Sigmoid colon (tissue), 4 donors: ENCODE results near the gene AGA.

Source experiments
- EP300 ChIP-seq, 4 donors: sonication (generic); formaldehyde crosslinking; IDR thresholded peaks; one replicate each; pipeline ENCODE4 v1.6.1; 2017; ENCODE audit warnings: antibody characterized with exemption in 4 of 4
- POLR2A ChIP-seq, 2 donors: fragments of 450-650 bp; IDR thresholded peaks; one replicate each; pipeline ENCODE4 v1.6.1; 2016; ENCODE audit warnings: antibody characterized with exemption in 2 of 2, mild to moderate bottlenecking in 2 of 2, moderate library complexity in 2 of 2
- TF ChIP-seq, protein P1 (sequence below), 4 experiments: fragments of 450-650 bp in 3 of 4; fragments of 200-600 bp in 1 of 4; IDR thresholded peaks; one replicate each; pipeline ENCODE4 v1.5.1; 2016 to 2019; ENCODE audit warnings: antibody characterized with exemption in 4 of 4, mild to moderate bottlenecking in 3 of 4, moderate library complexity in 2 of 4

- TF ChIP-seq, protein P1, sequence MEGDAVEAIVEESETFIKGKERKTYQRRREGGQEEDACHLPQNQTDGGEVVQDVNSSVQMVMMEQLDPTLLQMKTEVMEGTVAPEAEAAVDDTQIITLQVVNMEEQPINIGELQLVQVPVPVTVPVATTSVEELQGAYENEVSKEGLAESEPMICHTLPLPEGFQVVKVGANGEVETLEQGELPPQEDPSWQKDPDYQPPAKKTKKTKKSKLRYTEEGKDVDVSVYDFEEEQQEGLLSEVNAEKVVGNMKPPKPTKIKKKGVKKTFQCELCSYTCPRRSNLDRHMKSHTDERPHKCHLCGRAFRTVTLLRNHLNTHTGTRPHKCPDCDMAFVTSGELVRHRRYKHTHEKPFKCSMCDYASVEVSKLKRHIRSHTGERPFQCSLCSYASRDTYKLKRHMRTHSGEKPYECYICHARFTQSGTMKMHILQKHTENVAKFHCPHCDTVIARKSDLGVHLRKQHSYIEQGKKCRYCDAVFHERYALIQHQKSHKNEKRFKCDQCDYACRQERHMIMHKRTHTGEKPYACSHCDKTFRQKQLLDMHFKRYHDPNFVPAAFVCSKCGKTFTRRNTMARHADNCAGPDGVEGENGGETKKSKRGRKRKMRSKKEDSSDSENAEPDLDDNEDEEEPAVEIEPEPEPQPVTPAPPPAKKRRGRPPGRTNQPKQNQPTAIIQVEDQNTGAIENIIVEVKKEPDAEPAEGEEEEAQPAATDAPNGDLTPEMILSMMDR (IDR thresholded peaks at IDR 0.05), result no peak
- TF ChIP-seq POLR2A (IDR thresholded peaks at IDR 0.05), result no peak
- TF ChIP-seq EP300 (IDR thresholded peaks at IDR 0.05), result no peak
Measured at GRCh38 chr4:177427192-177427591, 15.0 kb downstream of the AGA start.
